HEK293 (cell line): Measurements from ENCODE around the gene SRRM4.
"Not testable (repeated sequence)": the region's sequence is repeated elsewhere in the genome, so short reads cannot be mapped to it uniquely, and the experiment has no call there.

Source experiments
- CTCF ChIP-seq: fragments of 450-650 bp; formaldehyde crosslinking; IDR thresholded peaks from 2 replicates; pipeline ENCODE4 v1.5.1; 2016; ENCODE audit warnings: missing biosample characterization, missing genetic modification characterization
- ZNF777 ChIP-seq: fragments of 450-650 bp; formaldehyde crosslinking; IDR thresholded peaks from 2 replicates; pipeline ENCODE4 v1.5.1; 2017; ENCODE audit warnings: missing biosample characterization, missing genetic modification characterization, borderline replicate concordance
- TF ChIP-seq, protein P1 (sequence below): fragments of 450-650 bp; formaldehyde crosslinking; IDR thresholded peaks from 2 replicates; pipeline ENCODE4 v1.5.1; 2016; ENCODE audit warnings: missing biosample characterization, missing genetic modification characterization

GRCh38 chr12:119008273-119008672, 26.9 kb downstream of the SRRM4 start:
- TF ChIP-seq ZNF777, CTCF (tag by site-specific recombination): not testable (repeated sequence)
- TF ChIP-seq, protein P1, sequence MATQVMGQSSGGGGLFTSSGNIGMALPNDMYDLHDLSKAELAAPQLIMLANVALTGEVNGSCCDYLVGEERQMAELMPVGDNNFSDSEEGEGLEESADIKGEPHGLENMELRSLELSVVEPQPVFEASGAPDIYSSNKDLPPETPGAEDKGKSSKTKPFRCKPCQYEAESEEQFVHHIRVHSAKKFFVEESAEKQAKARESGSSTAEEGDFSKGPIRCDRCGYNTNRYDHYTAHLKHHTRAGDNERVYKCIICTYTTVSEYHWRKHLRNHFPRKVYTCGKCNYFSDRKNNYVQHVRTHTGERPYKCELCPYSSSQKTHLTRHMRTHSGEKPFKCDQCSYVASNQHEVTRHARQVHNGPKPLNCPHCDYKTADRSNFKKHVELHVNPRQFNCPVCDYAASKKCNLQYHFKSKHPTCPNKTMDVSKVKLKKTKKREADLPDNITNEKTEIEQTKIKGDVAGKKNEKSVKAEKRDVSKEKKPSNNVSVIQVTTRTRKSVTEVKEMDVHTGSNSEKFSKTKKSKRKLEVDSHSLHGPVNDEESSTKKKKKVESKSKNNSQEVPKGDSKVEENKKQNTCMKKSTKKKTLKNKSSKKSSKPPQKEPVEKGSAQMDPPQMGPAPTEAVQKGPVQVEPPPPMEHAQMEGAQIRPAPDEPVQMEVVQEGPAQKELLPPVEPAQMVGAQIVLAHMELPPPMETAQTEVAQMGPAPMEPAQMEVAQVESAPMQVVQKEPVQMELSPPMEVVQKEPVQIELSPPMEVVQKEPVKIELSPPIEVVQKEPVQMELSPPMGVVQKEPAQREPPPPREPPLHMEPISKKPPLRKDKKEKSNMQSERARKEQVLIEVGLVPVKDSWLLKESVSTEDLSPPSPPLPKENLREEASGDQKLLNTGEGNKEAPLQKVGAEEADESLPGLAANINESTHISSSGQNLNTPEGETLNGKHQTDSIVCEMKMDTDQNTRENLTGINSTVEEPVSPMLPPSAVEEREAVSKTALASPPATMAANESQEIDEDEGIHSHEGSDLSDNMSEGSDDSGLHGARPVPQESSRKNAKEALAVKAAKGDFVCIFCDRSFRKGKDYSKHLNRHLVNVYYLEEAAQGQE: not testable (repeated sequence)
